ENCODE data around the gene GJD3. TPM values are rescaled to one million over a fixed set of nuclear protein-coding genes. Genes with fewer than 3 reads are reported as not detected.

The GJD3 gene
- total RNA-seq, 4 donors from 2014 or later = 2.1 TPM; not detected in 3

DNA sequence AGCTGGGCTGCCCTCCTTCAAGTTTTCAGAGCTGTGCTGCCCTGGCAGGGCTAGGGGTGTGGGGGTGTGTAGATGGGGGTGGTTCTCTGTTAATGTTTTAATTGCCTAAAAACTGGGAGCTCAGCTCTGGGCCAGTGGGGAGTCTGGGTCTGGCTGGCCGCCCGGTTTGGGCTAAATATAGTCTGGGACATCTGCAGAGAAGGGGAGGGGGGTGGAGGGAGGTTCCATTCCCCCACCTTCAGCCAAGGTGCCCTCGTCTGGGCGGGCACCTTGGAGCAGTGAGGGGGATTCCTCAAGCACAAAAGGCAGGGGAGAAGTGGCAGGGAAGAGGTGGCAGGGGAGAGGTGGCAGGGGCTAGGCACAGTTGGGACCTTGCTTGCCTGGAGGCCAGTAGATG lies 42.6 kb downstream of the GJD3 start:
- H3K27me3 ChIP-seq = no peaks in the 10 kb centered on the region
- H3K36me3 ChIP-seq = no peaks in the 10 kb centered on the region
- 0% methylated on average over 4 of the region's 4 CpGs for WGBS
- peak overlapping the region; percentile 96 for H3K27ac ChIP-seq
- peak; percentile 76 to 78 for DNase-seq (ENCODE audit: low spot score in 2 of 2)
- peaks cover 94% of the 10 kb centered on the region for H3K4me1 ChIP-seq
- H3K9me3 ChIP-seq = no peaks in the 10 kb centered on the region
- TF ChIP-seq POLR2AphosphoS5 (IDR thresholded peaks at IDR 0.05) = no peak
- TF ChIP-seq EP300 (IDR thresholded peaks at IDR 0.05) = no peak
- no peak for TF ChIP-seq POLR2A (IDR thresholded peaks at IDR 0.05)
- TF ChIP-seq, protein P1, sequence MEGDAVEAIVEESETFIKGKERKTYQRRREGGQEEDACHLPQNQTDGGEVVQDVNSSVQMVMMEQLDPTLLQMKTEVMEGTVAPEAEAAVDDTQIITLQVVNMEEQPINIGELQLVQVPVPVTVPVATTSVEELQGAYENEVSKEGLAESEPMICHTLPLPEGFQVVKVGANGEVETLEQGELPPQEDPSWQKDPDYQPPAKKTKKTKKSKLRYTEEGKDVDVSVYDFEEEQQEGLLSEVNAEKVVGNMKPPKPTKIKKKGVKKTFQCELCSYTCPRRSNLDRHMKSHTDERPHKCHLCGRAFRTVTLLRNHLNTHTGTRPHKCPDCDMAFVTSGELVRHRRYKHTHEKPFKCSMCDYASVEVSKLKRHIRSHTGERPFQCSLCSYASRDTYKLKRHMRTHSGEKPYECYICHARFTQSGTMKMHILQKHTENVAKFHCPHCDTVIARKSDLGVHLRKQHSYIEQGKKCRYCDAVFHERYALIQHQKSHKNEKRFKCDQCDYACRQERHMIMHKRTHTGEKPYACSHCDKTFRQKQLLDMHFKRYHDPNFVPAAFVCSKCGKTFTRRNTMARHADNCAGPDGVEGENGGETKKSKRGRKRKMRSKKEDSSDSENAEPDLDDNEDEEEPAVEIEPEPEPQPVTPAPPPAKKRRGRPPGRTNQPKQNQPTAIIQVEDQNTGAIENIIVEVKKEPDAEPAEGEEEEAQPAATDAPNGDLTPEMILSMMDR (IDR thresholded peaks at IDR 0.05) = no peak
- peak overlapping the region; percentile 95 for H3K4me3 ChIP-seq

DNA sequence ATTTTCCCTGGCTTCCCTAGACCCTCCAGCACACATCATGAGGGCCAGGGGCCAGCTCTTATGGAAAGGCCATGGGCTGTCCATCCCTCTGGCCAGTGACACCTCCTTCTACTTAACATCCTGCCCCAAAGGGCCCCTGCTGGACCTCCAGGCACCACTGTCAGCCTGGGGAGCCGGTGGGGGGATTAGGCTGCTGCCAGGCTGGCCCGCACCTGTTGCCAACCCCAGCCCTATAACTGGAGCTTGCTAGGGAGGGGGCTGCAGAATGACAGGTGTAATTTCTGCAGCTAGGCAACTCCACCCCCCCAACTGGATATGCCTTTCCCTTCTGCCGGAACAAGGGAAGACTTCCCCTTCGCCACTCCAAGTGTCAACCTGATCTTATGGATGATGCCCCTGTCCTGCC lies 43.0 kb downstream of the GJD3 start:
- Histone ChIP-seq H3K27me3 (no peaks in the 10 kb centered on the region), H3K4me3 (peak overlapping the region; percentile 95), H3K36me3 (no peaks in the 10 kb centered on the region), H3K27ac (peak overlapping the region; percentile 96), H3K9me3 (no peaks in the 10 kb centered on the region), H3K4me1 (peaks cover 94% of the 10 kb centered on the region)
- 5% methylated on average over 4 of the region's 4 CpGs for WGBS
- no peak for DNase-seq (ENCODE audit: low spot score in 2 of 2)
- TF ChIP-seq, protein P1 (IDR thresholded peaks at IDR 0.05) = no peak
- TF ChIP-seq POLR2A (IDR thresholded peaks at IDR 0.05) (no peak), POLR2AphosphoS5 (IDR thresholded peaks at IDR 0.05) (no peak), EP300 (IDR thresholded peaks at IDR 0.05) (no peak)

- Histone ChIP-seq H3K9me3 (no peaks in the 10 kb centered on the region), H3K4me1 (peaks cover 94% of the 10 kb centered on the region), H3K27me3 (no peaks in the 10 kb centered on the region), H3K27ac (peak overlapping the region; percentile 96), H3K4me3 (peak overlapping the region; percentile 95), H3K36me3 (no peaks in the 10 kb centered on the region)
- TF ChIP-seq, protein P1 (IDR thresholded peaks at IDR 0.05) = no peak
- no peak for TF ChIP-seq POLR2AphosphoS5 (IDR thresholded peaks at IDR 0.05)
- TF ChIP-seq EP300 (IDR thresholded peaks at IDR 0.05) = no peak
- no peak for TF ChIP-seq POLR2A (IDR thresholded peaks at IDR 0.05)
- WGBS = 7% methylated on average over 19 of the region's 19 CpGs
- DNase-seq (ENCODE audit: low spot score in 2 of 2) = peak; percentile 91 to 93
These were observed 43.6 kb downstream of the GJD3 start for GRCh38 chr17:40320756-40321523.

- 36% methylated on average over 11 of the region's 11 CpGs for WGBS
- peak; percentile 84 for DNase-seq (ENCODE audit: low spot score in 2 of 2)
- Histone ChIP-seq H3K9me3 (no peaks in the 10 kb centered on the region), H3K4me3 (peak overlapping the region; percentile 95), H3K27me3 (no peaks in the 10 kb centered on the region), H3K36me3 (no peaks in the 10 kb centered on the region), H3K4me1 (peaks cover 94% of the 10 kb centered on the region), H3K27ac (peak overlapping the region; percentile 96)
- TF ChIP-seq, protein P1 (IDR thresholded peaks at IDR 0.05) = no peak
- TF ChIP-seq EP300 (IDR thresholded peaks at IDR 0.05) = no peak
- no peak for TF ChIP-seq POLR2AphosphoS5 (IDR thresholded peaks at IDR 0.05)
- no peak for TF ChIP-seq POLR2A (IDR thresholded peaks at IDR 0.05)
These were observed 44.6 kb downstream of the GJD3 start for GRCh38 chr17:40319651-40320540.

Data from suprapubic skin (tissue), 4 donors.